HL-60 (cell line): Measurements from ENCODE around the gene CDH7.

Experiments
- DNase-seq, 2 experiments: peaks; one replicate each; pipeline ENCODE4 v3.0.0-alpha.2; 2010 to 2020; ENCODE audit warnings: low read depth in 1 of 2, low spot score in 1 of 2
- H3K27ac ChIP-seq: fragments of 250-450 bp; sonication (Bioruptor Pico); replicated peaks from 2 replicates; pipeline ENCODE4 v1.5.1; 2020; ENCODE audit warnings: mild to moderate bottlenecking, moderate library complexity
- H3K27me3 ChIP-seq: fragments of 250-450 bp; sonication (Bioruptor Pico); 2 replicates; pipeline ENCODE4 v1.5.1; 2021; ENCODE audit warnings: mild to moderate bottlenecking, moderate library complexity; ENCODE audit not compliant: insufficient read depth, poor library complexity, severe bottlenecking
- H3K4me3 ChIP-seq: replicated peaks from 2 replicates; pipeline ENCODE4 v1.5.1; 2011; ENCODE audit warnings: mild to moderate bottlenecking, control low read depth, low read length; ENCODE audit not compliant: insufficient read depth
- GABPA ChIP-seq: IDR thresholded peaks from 2 replicates; pipeline ENCODE4 v1.6.1; 2012; ENCODE audit warnings: low read depth
- POLR2AphosphoS5 ChIP-seq: IDR thresholded peaks from 2 replicates; pipeline ENCODE4 v1.6.1; 2012; ENCODE audit warnings: low read depth
- SPI1 ChIP-seq: IDR thresholded peaks from 2 replicates; pipeline ENCODE4 v1.6.1; 2012; ENCODE audit warnings: low read depth, mild to moderate bottlenecking, borderline replicate concordance
- TF ChIP-seq, protein P1 (sequence below): IDR thresholded peaks from 2 replicates; pipeline ENCODE4 v1.6.1; 2012; ENCODE audit warnings: low read depth; ENCODE audit not compliant: insufficient replicate concordance
- TF ChIP-seq, protein P2 (sequence below): IDR thresholded peaks from one replicate; pipeline ENCODE4 v1.5.1; 2011; ENCODE audit warnings: low read length, control low read depth, inconsistent platforms; ENCODE audit not compliant: insufficient read depth

The CDH7 gene

DNA sequence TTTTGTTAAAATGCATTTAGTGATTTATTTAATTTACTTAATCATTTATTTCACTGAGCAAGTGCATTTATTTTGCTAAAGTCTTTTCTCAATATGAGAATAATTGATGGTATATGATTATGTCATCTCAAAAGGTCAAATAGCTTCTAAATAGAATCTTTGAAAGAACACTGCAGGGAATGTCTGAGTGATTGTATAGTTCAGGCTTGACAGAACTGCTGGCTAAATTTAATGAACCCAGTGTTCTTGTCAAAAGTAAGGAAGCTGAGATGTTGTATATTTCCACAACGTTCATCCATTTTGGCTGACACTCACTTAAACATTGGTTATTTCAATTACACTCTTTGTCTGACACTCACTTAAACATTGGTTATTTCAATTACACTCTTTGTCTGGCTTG, 39.3 kb upstream of the CDH7 start:
- Histone ChIP-seq H3K27me3 (no peaks in the 10 kb centered on the region), H3K4me3 (no peak overlapping the region), H3K27ac (no peak overlapping the region)
- no peak for DNase-seq
- TF ChIP-seq, protein P1, sequence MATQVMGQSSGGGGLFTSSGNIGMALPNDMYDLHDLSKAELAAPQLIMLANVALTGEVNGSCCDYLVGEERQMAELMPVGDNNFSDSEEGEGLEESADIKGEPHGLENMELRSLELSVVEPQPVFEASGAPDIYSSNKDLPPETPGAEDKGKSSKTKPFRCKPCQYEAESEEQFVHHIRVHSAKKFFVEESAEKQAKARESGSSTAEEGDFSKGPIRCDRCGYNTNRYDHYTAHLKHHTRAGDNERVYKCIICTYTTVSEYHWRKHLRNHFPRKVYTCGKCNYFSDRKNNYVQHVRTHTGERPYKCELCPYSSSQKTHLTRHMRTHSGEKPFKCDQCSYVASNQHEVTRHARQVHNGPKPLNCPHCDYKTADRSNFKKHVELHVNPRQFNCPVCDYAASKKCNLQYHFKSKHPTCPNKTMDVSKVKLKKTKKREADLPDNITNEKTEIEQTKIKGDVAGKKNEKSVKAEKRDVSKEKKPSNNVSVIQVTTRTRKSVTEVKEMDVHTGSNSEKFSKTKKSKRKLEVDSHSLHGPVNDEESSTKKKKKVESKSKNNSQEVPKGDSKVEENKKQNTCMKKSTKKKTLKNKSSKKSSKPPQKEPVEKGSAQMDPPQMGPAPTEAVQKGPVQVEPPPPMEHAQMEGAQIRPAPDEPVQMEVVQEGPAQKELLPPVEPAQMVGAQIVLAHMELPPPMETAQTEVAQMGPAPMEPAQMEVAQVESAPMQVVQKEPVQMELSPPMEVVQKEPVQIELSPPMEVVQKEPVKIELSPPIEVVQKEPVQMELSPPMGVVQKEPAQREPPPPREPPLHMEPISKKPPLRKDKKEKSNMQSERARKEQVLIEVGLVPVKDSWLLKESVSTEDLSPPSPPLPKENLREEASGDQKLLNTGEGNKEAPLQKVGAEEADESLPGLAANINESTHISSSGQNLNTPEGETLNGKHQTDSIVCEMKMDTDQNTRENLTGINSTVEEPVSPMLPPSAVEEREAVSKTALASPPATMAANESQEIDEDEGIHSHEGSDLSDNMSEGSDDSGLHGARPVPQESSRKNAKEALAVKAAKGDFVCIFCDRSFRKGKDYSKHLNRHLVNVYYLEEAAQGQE, result no peak
- TF ChIP-seq, protein P2, sequence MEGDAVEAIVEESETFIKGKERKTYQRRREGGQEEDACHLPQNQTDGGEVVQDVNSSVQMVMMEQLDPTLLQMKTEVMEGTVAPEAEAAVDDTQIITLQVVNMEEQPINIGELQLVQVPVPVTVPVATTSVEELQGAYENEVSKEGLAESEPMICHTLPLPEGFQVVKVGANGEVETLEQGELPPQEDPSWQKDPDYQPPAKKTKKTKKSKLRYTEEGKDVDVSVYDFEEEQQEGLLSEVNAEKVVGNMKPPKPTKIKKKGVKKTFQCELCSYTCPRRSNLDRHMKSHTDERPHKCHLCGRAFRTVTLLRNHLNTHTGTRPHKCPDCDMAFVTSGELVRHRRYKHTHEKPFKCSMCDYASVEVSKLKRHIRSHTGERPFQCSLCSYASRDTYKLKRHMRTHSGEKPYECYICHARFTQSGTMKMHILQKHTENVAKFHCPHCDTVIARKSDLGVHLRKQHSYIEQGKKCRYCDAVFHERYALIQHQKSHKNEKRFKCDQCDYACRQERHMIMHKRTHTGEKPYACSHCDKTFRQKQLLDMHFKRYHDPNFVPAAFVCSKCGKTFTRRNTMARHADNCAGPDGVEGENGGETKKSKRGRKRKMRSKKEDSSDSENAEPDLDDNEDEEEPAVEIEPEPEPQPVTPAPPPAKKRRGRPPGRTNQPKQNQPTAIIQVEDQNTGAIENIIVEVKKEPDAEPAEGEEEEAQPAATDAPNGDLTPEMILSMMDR, result no peak
- TF ChIP-seq SPI1 (no peak), POLR2AphosphoS5 (no peak), GABPA (no peak)

DNA sequence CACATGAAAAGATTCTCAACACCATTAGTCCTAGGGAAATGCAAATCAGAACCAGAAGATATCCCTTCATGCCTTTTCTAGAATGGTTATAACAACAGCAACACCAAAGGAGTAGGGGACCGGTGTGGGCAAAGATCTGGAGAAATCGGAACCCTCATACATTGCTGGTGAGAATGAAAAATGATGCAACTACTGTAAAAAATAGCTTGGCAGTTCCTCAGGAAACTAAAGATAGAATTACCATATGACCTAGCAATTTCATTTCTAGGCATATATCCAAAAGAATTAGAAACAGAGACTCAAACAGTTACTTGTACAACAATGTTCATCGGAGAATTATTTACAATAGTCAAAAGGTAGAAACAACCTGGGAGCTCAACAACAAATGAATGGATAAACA, 29.2 kb upstream of the CDH7 start:
- H3K4me3 ChIP-seq, result no peak overlapping the region
- H3K27me3 ChIP-seq, result no peaks in the 10 kb centered on the region
- H3K27ac ChIP-seq, result no peak overlapping the region
- no peak for TF ChIP-seq GABPA
- TF ChIP-seq, protein P2, result no peak
- no peak for TF ChIP-seq SPI1
- TF ChIP-seq, protein P1, result no peak
- TF ChIP-seq POLR2AphosphoS5, result no peak
- no peak for DNase-seq

DNA sequence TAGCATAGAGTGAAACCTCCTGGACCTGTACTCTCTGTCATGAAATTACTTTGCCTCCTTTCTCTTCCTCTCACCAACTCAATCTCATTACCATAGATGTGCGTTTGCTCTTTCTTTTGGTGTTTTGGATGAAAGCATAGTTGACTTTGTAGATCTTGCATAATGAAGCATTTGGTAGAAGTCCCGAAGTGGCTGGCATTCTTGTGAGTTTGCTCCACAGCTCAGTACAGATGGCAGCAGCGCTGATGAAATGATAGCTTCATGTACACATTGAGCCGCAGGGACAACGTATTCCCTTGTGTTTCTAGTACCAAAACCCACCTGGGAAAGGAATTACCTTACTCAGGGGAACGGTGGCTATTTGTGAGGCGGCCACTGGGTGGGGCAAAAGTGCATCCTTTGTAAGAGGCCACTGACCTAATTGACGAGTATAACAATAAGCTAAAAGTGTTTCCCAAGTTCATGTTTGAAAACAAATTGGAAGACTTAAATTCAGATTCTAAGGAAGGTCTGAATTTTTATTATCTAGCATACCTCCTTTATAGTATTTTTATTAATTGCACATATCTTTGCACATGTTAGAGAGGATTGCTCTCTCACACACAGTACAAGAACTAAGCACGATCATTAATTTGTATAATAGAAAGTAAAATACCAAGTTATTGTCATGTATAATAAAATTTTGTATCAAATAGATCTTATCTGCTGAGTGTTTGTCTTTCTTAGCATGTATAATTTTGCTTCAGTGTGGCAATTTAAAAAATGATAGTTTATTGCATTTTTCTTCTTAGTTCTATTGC, 25.4 kb upstream of the CDH7 start:
- TF ChIP-seq SPI1 (no peak), GABPA (no peak)
- TF ChIP-seq, protein P1, result no peak
- TF ChIP-seq, protein P2, result peak; percentile 58
- peak in 1 of 2 experiments; percentile 17 for DNase-seq
- Histone ChIP-seq H3K27me3 (no peaks in the 10 kb centered on the region), H3K27ac (no peak overlapping the region), H3K4me3 (no peak overlapping the region)
